Epithelial cell of esophagus (primary cell): ENCODE data around the gene LEKR1.
A peak's percentile ranks its signal among the peaks of the same experiment; 100 is the strongest.
"Not testable (repeated sequence)": the region's sequence is repeated elsewhere in the genome, so short reads cannot be mapped to it uniquely, and the experiment has no call there.

Source experiments
- DNase-seq: peaks from one replicate; pipeline ENCODE4 v3.0.0; 2010; ENCODE audit warnings: low read depth
- H3K4me3 ChIP-seq: 2 replicates; pipeline ENCODE4 v1.5.1; 2011; ENCODE audit warnings: mild to moderate bottlenecking, low read length, control low read depth
- CTCF ChIP-seq: IDR thresholded peaks from 2 replicates; pipeline ENCODE4 v1.5.1; 2011; ENCODE audit warnings: low read depth, mild to moderate bottlenecking, low read length, control low read depth, inconsistent platforms; ENCODE audit not compliant: insufficient read depth; ENCODE audit errors: missing control alignments

Gene LEKR1

GRCh38 chr3:156860873-156861272 is 34.7 kb downstream of the LEKR1 start:
- DNase-seq: peak; percentile 17
- no peak for TF ChIP-seq CTCF
- no peak overlapping the region for H3K4me3 ChIP-seq

- no peak for TF ChIP-seq CTCF
- peak; percentile 65 for DNase-seq
- no peak overlapping the region for H3K4me3 ChIP-seq
Observed at GRCh38 chr3:156862338-156862737, 36.2 kb downstream of the LEKR1 start.

GRCh38 chr3:156865732-156866131 is 39.6 kb downstream of the LEKR1 start:
- TF ChIP-seq CTCF: no peak
- no peak overlapping the region for H3K4me3 ChIP-seq
- no peak for DNase-seq

GRCh38 chr3:156867174-156867573 is 41.0 kb downstream of the LEKR1 start:
- no peak for DNase-seq
- TF ChIP-seq CTCF: no peak
- H3K4me3 ChIP-seq: no peak overlapping the region

- peak; percentile 14 for DNase-seq
- TF ChIP-seq CTCF: no peak
- H3K4me3 ChIP-seq: no peak overlapping the region
Observed at GRCh38 chr3:156867920-156868319, 41.8 kb downstream of the LEKR1 start.

GRCh38 chr3:156873906-156874305 is 47.8 kb downstream of the LEKR1 start:
- no peak for DNase-seq
- no peak for TF ChIP-seq CTCF
- no peak overlapping the region for H3K4me3 ChIP-seq

- DNase-seq, H3K4me3 ChIP-seq: not testable (repeated sequence)
Observed at GRCh38 chr3:156879491-156879890, 53.3 kb downstream of the LEKR1 start.

GRCh38 chr3:156885761-156886160 is 59.6 kb downstream of the LEKR1 start:
- no peak for DNase-seq
- TF ChIP-seq CTCF: no peak
- H3K4me3 ChIP-seq: no peak overlapping the region
